Measurements from ENCODE around the gene IL3.
A peak's percentile ranks its signal among the peaks of the same experiment; 100 is the strongest.

The IL3 gene

GRCh38 chr5:132080595-132080994 is 20.1 kb downstream of the IL3 start:
- no peak overlapping the region for H2AFZ ChIP-seq (ENCODE audit: low read length)
- TF ChIP-seq CTCF (conservative IDR thresholded peaks at IDR 0.05; ENCODE audit: low read length) (no peak), EZH2phosphoT487 (IDR thresholded peaks at IDR 0.05; ENCODE audit: borderline replicate concordance) (no peak)
- H3K4me3 ChIP-seq (ENCODE audit: low read length, poor library complexity, severe bottlenecking) = no peak overlapping the region
- no peak overlapping the region for H3K9ac ChIP-seq (ENCODE audit: low read depth, low read length, poor library complexity, severe bottlenecking)
- no peaks in the 10 kb centered on the region for H3K27me3 ChIP-seq (ENCODE audit: insufficient read depth, low read length, poor library complexity, severe bottlenecking)
- no peaks in the 10 kb centered on the region for H4K20me1 ChIP-seq (ENCODE audit: insufficient read depth, low read length, poor library complexity, severe bottlenecking)
- H3K4me1 ChIP-seq (ENCODE audit: insufficient read depth, low read length, poor library complexity, severe bottlenecking) = peaks cover 23% of the 10 kb centered on the region
- H3K79me2 ChIP-seq (ENCODE audit: insufficient read depth, low read length) = no peaks in the 10 kb centered on the region
- no peaks in the 10 kb centered on the region for H3K9me3 ChIP-seq (ENCODE audit: insufficient read depth, low read depth, low read length)
- no peak overlapping the region for H3K4me2 ChIP-seq (ENCODE audit: low read depth, low read length, poor library complexity, severe bottlenecking)
- no peaks in the 10 kb centered on the region for H3F3A ChIP-seq (ENCODE audit: low read depth)
- no peaks in the 10 kb centered on the region for H3K36me3 ChIP-seq (ENCODE audit: insufficient read depth, low read length)
- H3K9me2 ChIP-seq (replicated peaks; ENCODE audit: low read depth, low read length) = no peaks in the 10 kb centered on the region

- no peak overlapping the region for H3K9ac ChIP-seq (ENCODE audit: low read depth, low read length, poor library complexity, severe bottlenecking)
- H4K20me1 ChIP-seq (ENCODE audit: insufficient read depth, low read length, poor library complexity, severe bottlenecking) = no peaks in the 10 kb centered on the region
- H2AFZ ChIP-seq (ENCODE audit: low read length) = no peak overlapping the region
- H3F3A ChIP-seq (ENCODE audit: low read depth) = no peaks in the 10 kb centered on the region
- no peaks in the 10 kb centered on the region for H3K79me2 ChIP-seq (ENCODE audit: insufficient read depth, low read length)
- no peaks in the 10 kb centered on the region for H3K27me3 ChIP-seq (ENCODE audit: insufficient read depth, low read length, poor library complexity, severe bottlenecking)
- H3K9me2 ChIP-seq (replicated peaks; ENCODE audit: low read depth, low read length) = no peaks in the 10 kb centered on the region
- no peak overlapping the region for H3K4me3 ChIP-seq (ENCODE audit: low read length, poor library complexity, severe bottlenecking)
- no peaks in the 10 kb centered on the region for H3K9me3 ChIP-seq (ENCODE audit: insufficient read depth, low read depth, low read length)
- TF ChIP-seq EZH2phosphoT487 (IDR thresholded peaks at IDR 0.05; ENCODE audit: borderline replicate concordance) (no peak), CTCF (conservative IDR thresholded peaks at IDR 0.05; ENCODE audit: low read length) (no peak)
- peaks cover 19% of the 10 kb centered on the region for H3K4me1 ChIP-seq (ENCODE audit: insufficient read depth, low read length, poor library complexity, severe bottlenecking)
- H3K4me2 ChIP-seq (ENCODE audit: low read depth, low read length, poor library complexity, severe bottlenecking) = no peak overlapping the region
- H3K36me3 ChIP-seq (ENCODE audit: insufficient read depth, low read length) = no peaks in the 10 kb centered on the region
Measured at GRCh38 chr5:132081458-132081857, 21.0 kb downstream of the IL3 start.

GRCh38 chr5:132082329-132083023 is 22.0 kb downstream of the IL3 start:
- Histone ChIP-seq H3K79me2 (ENCODE audit: insufficient read depth, low read length) (no peaks in the 10 kb centered on the region), H3K36me3 (ENCODE audit: insufficient read depth, low read length) (no peaks in the 10 kb centered on the region), H3K9me3 (ENCODE audit: insufficient read depth, low read depth, low read length) (no peaks in the 10 kb centered on the region), H3K4me2 (ENCODE audit: low read depth, low read length, poor library complexity, severe bottlenecking) (no peak overlapping the region), H3K27me3 (ENCODE audit: insufficient read depth, low read length, poor library complexity, severe bottlenecking) (no peaks in the 10 kb centered on the region), H3K9me2 (replicated peaks; ENCODE audit: low read depth, low read length) (no peaks in the 10 kb centered on the region), H3K9ac (ENCODE audit: low read depth, low read length, poor library complexity, severe bottlenecking) (peak overlapping the region; percentile 9), H3F3A (ENCODE audit: low read depth) (no peaks in the 10 kb centered on the region), H3K4me3 (ENCODE audit: low read length, poor library complexity, severe bottlenecking) (no peak overlapping the region), H3K4me1 (ENCODE audit: insufficient read depth, low read length, poor library complexity, severe bottlenecking) (peaks cover 11% of the 10 kb centered on the region), H4K20me1 (ENCODE audit: insufficient read depth, low read length, poor library complexity, severe bottlenecking) (no peaks in the 10 kb centered on the region), H2AFZ (ENCODE audit: low read length) (no peak overlapping the region)
- TF ChIP-seq CTCF (conservative IDR thresholded peaks at IDR 0.05; ENCODE audit: low read length) (no peak), EZH2phosphoT487 (IDR thresholded peaks at IDR 0.05; ENCODE audit: borderline replicate concordance) (no peak)

Measured in Loucy (cell line).